GM11168 (cell line): Measurements from ENCODE around the gene HNRNPL.
"Not testable (repeated sequence)": the region's sequence is repeated elsewhere in the genome, so short reads cannot be mapped to it uniquely, and the experiment has no call there.

Experiments used
- in situ Hi-C: fragments of 300-500 bp; cut with MboI; formaldehyde crosslinking; loops from one replicate; pipeline ENCODE4 v1.12.0; 2022; ENCODE audit warnings: low sequenced_read_pairs; ENCODE audit not compliant: unreplicated experiment

Gene HNRNPL

GRCh38 chr19:38870612-38871011, 20.8 kb upstream of the HNRNPL start:
- in situ Hi-C loops: loop anchor here (10.0 kb wide), 1 partner anchor 476 kb away; no protein-coding TSS in a partner anchor

- in situ Hi-C loops: loop anchor here (10.0 kb wide), 1 partner anchor 475 kb away; no protein-coding TSS in a partner anchor
Observed at GRCh38 chr19:38869836-38870607, 20.2 kb upstream of the HNRNPL start.

- in situ Hi-C loops: no loop called here
Observed at GRCh38 chr19:38869160-38869835, 19.5 kb upstream of the HNRNPL start.

GRCh38 chr19:38868551-38868950, 18.8 kb upstream of the HNRNPL start:
- in situ Hi-C loops: no loop called here

- in situ Hi-C loops: no loop called here
Observed at GRCh38 chr19:38867171-38867780, 17.5 kb upstream of the HNRNPL start.

- in situ Hi-C loops: no loop called here
Observed at GRCh38 chr19:38862321-38863059, 12.7 kb upstream of the HNRNPL start.

GRCh38 chr19:38861368-38861767, 11.6 kb upstream of the HNRNPL start:
- in situ Hi-C loops: no loop called here

- in situ Hi-C loops: not testable (repeated sequence)
Observed at GRCh38 chr19:38859631-38860204, 9.9 kb upstream of the HNRNPL start.

- in situ Hi-C loops: no loop called here
Observed at GRCh38 chr19:38856813-38857212, 7.0 kb upstream of the HNRNPL start.

GRCh38 chr19:38855751-38856150, 6.0 kb upstream of the HNRNPL start:
- in situ Hi-C loops: not testable (repeated sequence)

- in situ Hi-C loops: not testable (repeated sequence)
Observed at GRCh38 chr19:38854961-38855360, 5.2 kb upstream of the HNRNPL start.

GRCh38 chr19:38853214-38853613, 3.4 kb upstream of the HNRNPL start:
- in situ Hi-C loops: no loop called here

GRCh38 chr19:38852231-38853044, 2.7 kb upstream of the HNRNPL start:
- in situ Hi-C loops: no loop called here

GRCh38 chr19:38851622-38852230, 1.9 kb upstream of the HNRNPL start:
- in situ Hi-C loops: no loop called here

GRCh38 chr19:38850976-38851621, 1.3 kb upstream of the HNRNPL start:
- in situ Hi-C loops: no loop called here

- in situ Hi-C loops: no loop called here
Observed at GRCh38 chr19:38850436-38850975, 720 bp upstream of the HNRNPL start.

- in situ Hi-C loops: no loop called here
Observed at GRCh38 chr19:38849147-38849859, 483 bp downstream of the HNRNPL start.
